GM10847 (cell line): ENCODE results near the gene XYLT1.

Experiments
- POLR2A ChIP-seq: IDR thresholded peaks from 2 replicates; pipeline ENCODE4 v1.6.1; 2011; ENCODE audit not compliant: insufficient read length; ENCODE audit errors: extremely low read depth

The XYLT1 gene

GRCh38 chr16:17380613-17381012 is 90.1 kb downstream of the XYLT1 start:
- no peak for TF ChIP-seq POLR2A

GRCh38 chr16:17379121-17379571 is 91.6 kb downstream of the XYLT1 start:
- TF ChIP-seq POLR2A, result no peak

GRCh38 chr16:17377360-17378324 is 93.1 kb downstream of the XYLT1 start:
- TF ChIP-seq POLR2A, result no peak

GRCh38 chr16:17375461-17376304 is 95.1 kb downstream of the XYLT1 start:
- no peak for TF ChIP-seq POLR2A

GRCh38 chr16:17374668-17375255 is 96.0 kb downstream of the XYLT1 start:
- no peak for TF ChIP-seq POLR2A

- TF ChIP-seq POLR2A, result no peak
Measured at GRCh38 chr16:17373533-17373932, 97.2 kb downstream of the XYLT1 start.

- TF ChIP-seq POLR2A, result no peak
Measured at GRCh38 chr16:17372386-17372785, 98.4 kb downstream of the XYLT1 start.

- no peak for TF ChIP-seq POLR2A
Measured at GRCh38 chr16:17371299-17371698, 99.5 kb downstream of the XYLT1 start.

GRCh38 chr16:17370731-17371285 is 100.0 kb downstream of the XYLT1 start:
- no peak for TF ChIP-seq POLR2A

- TF ChIP-seq POLR2A, result no peak
Measured at GRCh38 chr16:17370223-17370707, 100.5 kb downstream of the XYLT1 start.

GRCh38 chr16:17369421-17370222 is 101.1 kb downstream of the XYLT1 start:
- no peak for TF ChIP-seq POLR2A

- no peak for TF ChIP-seq POLR2A
Measured at GRCh38 chr16:17368951-17369350, 101.8 kb downstream of the XYLT1 start.

- no peak for TF ChIP-seq POLR2A
Measured at GRCh38 chr16:17368446-17368845, 102.3 kb downstream of the XYLT1 start.

- TF ChIP-seq POLR2A, result no peak
Measured at GRCh38 chr16:17367923-17368322, 102.8 kb downstream of the XYLT1 start.
